HG03457 (cell line): ENCODE results near the gene CPNE8.

Source experiments
- ATAC-seq: cut with Tn5 transposase; IDR thresholded peaks from one replicate; pipeline ENCODE4 v1.9.1; 2021; ENCODE audit warnings: moderate number of reproducible peaks; ENCODE audit not compliant: unreplicated experiment

CPNE8 gene

GRCh38 chr12:38898001-38898684 is 7.2 kb downstream of the CPNE8 start:
- ATAC-seq, result no peak

GRCh38 chr12:38895446-38895845 is 9.9 kb downstream of the CPNE8 start:
- ATAC-seq, result no peak

GRCh38 chr12:38892976-38893375 is 12.4 kb downstream of the CPNE8 start:
- ATAC-seq, result no peak

- ATAC-seq, result no peak
These were observed 13.2 kb downstream of the CPNE8 start for GRCh38 chr12:38892087-38892786.

- no peak for ATAC-seq
These were observed 15.1 kb downstream of the CPNE8 start for GRCh38 chr12:38890102-38890855.

GRCh38 chr12:38889297-38889815 is 16.0 kb downstream of the CPNE8 start:
- ATAC-seq, result no peak

GRCh38 chr12:38887770-38888169 is 17.6 kb downstream of the CPNE8 start:
- no peak for ATAC-seq

- ATAC-seq, result no peak
These were observed 18.5 kb downstream of the CPNE8 start for GRCh38 chr12:38886931-38887330.

GRCh38 chr12:38886064-38886463 is 19.3 kb downstream of the CPNE8 start:
- ATAC-seq, result no peak

- no peak for ATAC-seq
These were observed 20.7 kb downstream of the CPNE8 start for GRCh38 chr12:38884666-38885065.

- no peak for ATAC-seq
These were observed 21.7 kb downstream of the CPNE8 start for GRCh38 chr12:38883629-38884134.

- ATAC-seq, result peak; percentile 67
These were observed 25.1 kb downstream of the CPNE8 start for GRCh38 chr12:38880288-38880687.

- ATAC-seq, result no peak
These were observed 26.4 kb downstream of the CPNE8 start for GRCh38 chr12:38878986-38879385.

GRCh38 chr12:38878333-38878705 is 27.1 kb downstream of the CPNE8 start:
- no peak for ATAC-seq

GRCh38 chr12:38875586-38876228 is 29.7 kb downstream of the CPNE8 start:
- no peak for ATAC-seq

GRCh38 chr12:38872561-38872960 is 32.8 kb downstream of the CPNE8 start:
- no peak for ATAC-seq

- no peak for ATAC-seq
These were observed 33.2 kb downstream of the CPNE8 start for GRCh38 chr12:38872156-38872555.

GRCh38 chr12:38869036-38869435 is 36.4 kb downstream of the CPNE8 start:
- ATAC-seq, result no peak

- ATAC-seq, result no peak
These were observed 54.9 kb downstream of the CPNE8 start for GRCh38 chr12:38850461-38850860.

- no peak for ATAC-seq
These were observed 58.1 kb downstream of the CPNE8 start for GRCh38 chr12:38847247-38847646.

- no peak for ATAC-seq
These were observed 61.1 kb downstream of the CPNE8 start for GRCh38 chr12:38844267-38844666.
